GM21423 (cell line): ENCODE data around the gene KRT76.

Experiments used
- ATAC-seq: cut with Tn5 transposase; IDR thresholded peaks from one replicate; pipeline ENCODE4 v1.9.1; 2021; ENCODE audit warnings: mild to moderate bottlenecking, moderate library complexity; ENCODE audit not compliant: unreplicated experiment

The KRT76 gene

GRCh38 chr12:52813885-52814709 lies 37.0 kb upstream of the KRT76 start, which contains the start of gene KRT4:
TSS of gene KRT4 (minus strand) at chr12:52814116. CDS start at chr12:52814058, 58 bp downstream.
- no peak for ATAC-seq

- no peak for ATAC-seq
These were observed 36.2 kb upstream of the KRT76 start for GRCh38 chr12:52813203-52813819.

GRCh38 chr12:52812749-52813148 lies 35.6 kb upstream of the KRT76 start:
- no peak for ATAC-seq

- ATAC-seq = no peak
These were observed 34.9 kb upstream of the KRT76 start for GRCh38 chr12:52812073-52812400.

GRCh38 chr12:52811191-52812072 lies 34.3 kb upstream of the KRT76 start:
- ATAC-seq = no peak

- ATAC-seq = no peak
These were observed 33.4 kb upstream of the KRT76 start for GRCh38 chr12:52810554-52810953.

- ATAC-seq = no peak
These were observed 32.0 kb upstream of the KRT76 start for GRCh38 chr12:52809166-52809565.

- no peak for ATAC-seq
These were observed 31.5 kb upstream of the KRT76 start for GRCh38 chr12:52808573-52809160.

- ATAC-seq = no peak
These were observed 30.7 kb upstream of the KRT76 start for GRCh38 chr12:52807544-52808470.

- ATAC-seq = no peak
These were observed 29.8 kb upstream of the KRT76 start for GRCh38 chr12:52806821-52807543.

- ATAC-seq = no peak
These were observed 29.1 kb upstream of the KRT76 start for GRCh38 chr12:52806169-52806811.

GRCh38 chr12:52805739-52806138 lies 28.6 kb upstream of the KRT76 start:
- no peak for ATAC-seq

GRCh38 chr12:52805000-52805399 lies 27.9 kb upstream of the KRT76 start:
- no peak for ATAC-seq

GRCh38 chr12:52802442-52802841 lies 25.3 kb upstream of the KRT76 start:
- no peak for ATAC-seq

- ATAC-seq = no peak
These were observed 24.6 kb upstream of the KRT76 start for GRCh38 chr12:52801773-52802172.

GRCh38 chr12:52800259-52800917 lies 23.2 kb upstream of the KRT76 start:
- no peak for ATAC-seq

- no peak for ATAC-seq
These were observed 22.5 kb upstream of the KRT76 start for GRCh38 chr12:52799505-52800211.
